SK-N-SH treated with all-trans-retinoic acid at 6 μM for 48 hours (cell line): ENCODE results near the gene RNF19B.

ENCODE experiments used
- OSR1 ChIP-seq: fragments of 250-450 bp; sonication (Bioruptor Pico); IDR thresholded peaks from 2 replicates; pipeline ENCODE4 v1.8.0; 2022; ENCODE audit warnings: moderate library complexity, mild to moderate bottlenecking, inconsistent platforms
- ZFP30 ChIP-seq: fragments of 450-650 bp; formaldehyde crosslinking; IDR thresholded peaks from 2 replicates; pipeline ENCODE4 v1.5.0; 2022; ENCODE audit warnings: mild to moderate bottlenecking, moderate library complexity
- TF ChIP-seq, protein P1 (sequence below): fragments of 250-450 bp; sonication (Bioruptor Pico); IDR thresholded peaks from 2 replicates; pipeline ENCODE4 v1.8.0; 2020; ENCODE audit warnings: mild to moderate bottlenecking, moderate library complexity, borderline replicate concordance
- TF ChIP-seq, protein P2 (sequence below): fragments of 250-450 bp; sonication (Bioruptor Pico); IDR thresholded peaks from 2 replicates; pipeline ENCODE4 v1.5.1; 2020; ENCODE audit warnings: low read depth, mild to moderate bottlenecking, moderate library complexity
- TF ChIP-seq, protein P3 (sequence below): fragments of 250-450 bp; sonication (Bioruptor Pico); IDR thresholded peaks from 2 replicates; pipeline ENCODE4 v1.5.1; 2021; ENCODE audit warnings: mild to moderate bottlenecking, moderate library complexity

DNA sequence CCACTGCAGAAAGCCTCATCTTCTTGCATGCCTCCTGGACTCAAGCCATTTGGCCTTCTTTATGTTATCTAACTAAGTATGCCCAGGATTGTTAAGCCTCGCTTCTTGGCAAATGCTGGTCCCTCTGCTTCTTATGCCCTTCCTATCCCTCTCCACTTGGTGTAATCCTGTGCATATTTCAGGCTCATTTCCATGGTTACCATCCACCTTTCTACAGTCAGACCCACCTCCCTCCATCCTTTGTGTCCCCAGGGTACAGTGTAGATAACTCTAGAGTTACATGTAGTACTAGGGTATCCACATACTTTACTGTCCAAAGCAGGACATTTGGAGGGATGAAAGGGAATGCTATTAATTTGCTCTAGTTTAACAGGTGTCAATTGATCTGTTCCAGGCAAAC, 6.5 kb upstream of the RNF19B start:
- TF ChIP-seq OSR1 (CRISPR knock-in tag): no peak
- TF ChIP-seq, protein P1, sequence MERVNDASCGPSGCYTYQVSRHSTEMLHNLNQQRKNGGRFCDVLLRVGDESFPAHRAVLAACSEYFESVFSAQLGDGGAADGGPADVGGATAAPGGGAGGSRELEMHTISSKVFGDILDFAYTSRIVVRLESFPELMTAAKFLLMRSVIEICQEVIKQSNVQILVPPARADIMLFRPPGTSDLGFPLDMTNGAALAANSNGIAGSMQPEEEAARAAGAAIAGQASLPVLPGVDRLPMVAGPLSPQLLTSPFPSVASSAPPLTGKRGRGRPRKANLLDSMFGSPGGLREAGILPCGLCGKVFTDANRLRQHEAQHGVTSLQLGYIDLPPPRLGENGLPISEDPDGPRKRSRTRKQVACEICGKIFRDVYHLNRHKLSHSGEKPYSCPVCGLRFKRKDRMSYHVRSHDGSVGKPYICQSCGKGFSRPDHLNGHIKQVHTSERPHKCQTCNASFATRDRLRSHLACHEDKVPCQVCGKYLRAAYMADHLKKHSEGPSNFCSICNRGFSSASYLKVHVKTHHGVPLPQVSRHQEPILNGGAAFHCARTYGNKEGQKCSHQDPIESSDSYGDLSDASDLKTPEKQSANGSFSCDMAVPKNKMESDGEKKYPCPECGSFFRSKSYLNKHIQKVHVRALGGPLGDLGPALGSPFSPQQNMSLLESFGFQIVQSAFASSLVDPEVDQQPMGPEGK (CRISPR knock-in tag): no peak
- TF ChIP-seq, protein P2, sequence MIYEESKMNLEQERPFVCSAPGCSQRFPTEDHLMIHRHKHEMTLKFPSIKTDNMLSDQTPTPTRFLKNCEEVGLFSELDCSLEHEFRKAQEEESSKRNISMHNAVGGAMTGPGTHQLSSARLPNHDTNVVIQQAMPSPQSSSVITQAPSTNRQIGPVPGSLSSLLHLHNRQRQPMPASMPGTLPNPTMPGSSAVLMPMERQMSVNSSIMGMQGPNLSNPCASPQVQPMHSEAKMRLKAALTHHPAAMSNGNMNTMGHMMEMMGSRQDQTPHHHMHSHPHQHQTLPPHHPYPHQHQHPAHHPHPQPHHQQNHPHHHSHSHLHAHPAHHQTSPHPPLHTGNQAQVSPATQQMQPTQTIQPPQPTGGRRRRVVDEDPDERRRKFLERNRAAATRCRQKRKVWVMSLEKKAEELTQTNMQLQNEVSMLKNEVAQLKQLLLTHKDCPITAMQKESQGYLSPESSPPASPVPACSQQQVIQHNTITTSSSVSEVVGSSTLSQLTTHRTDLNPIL (CRISPR knock-in tag): no peak
- TF ChIP-seq, protein P3, sequence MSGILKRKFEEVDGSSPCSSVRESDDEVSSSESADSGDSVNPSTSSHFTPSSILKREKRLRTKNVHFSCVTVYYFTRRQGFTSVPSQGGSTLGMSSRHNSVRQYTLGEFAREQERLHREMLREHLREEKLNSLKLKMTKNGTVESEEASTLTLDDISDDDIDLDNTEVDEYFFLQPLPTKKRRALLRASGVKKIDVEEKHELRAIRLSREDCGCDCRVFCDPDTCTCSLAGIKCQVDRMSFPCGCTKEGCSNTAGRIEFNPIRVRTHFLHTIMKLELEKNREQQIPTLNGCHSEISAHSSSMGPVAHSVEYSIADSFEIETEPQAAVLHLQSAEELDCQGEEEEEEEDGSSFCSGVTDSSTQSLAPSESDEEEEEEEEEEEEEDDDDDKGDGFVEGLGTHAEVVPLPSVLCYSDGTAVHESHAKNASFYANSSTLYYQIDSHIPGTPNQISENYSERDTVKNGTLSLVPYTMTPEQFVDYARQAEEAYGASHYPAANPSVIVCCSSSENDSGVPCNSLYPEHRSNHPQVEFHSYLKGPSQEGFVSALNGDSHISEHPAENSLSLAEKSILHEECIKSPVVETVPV (CRISPR knock-in tag): no peak
- TF ChIP-seq ZFP30: no peak
